HUES48 (cell line): ENCODE measurements around the gene ACOXL.
A peak's percentile ranks its signal among the peaks of the same experiment; 100 is the strongest.

Experiments
- H3K27ac ChIP-seq: one replicate; pipeline ENCODE4 v1.7.0; 2013; ENCODE audit warnings: low read depth, low read length, inconsistent platforms
- H3K27me3 ChIP-seq: 2 replicates; pipeline ENCODE4 v1.6.1; 2013; ENCODE audit warnings: mild to moderate bottlenecking, low read length; ENCODE audit not compliant: control insufficient read depth, insufficient read depth
- H3K36me3 ChIP-seq: 2 replicates; pipeline ENCODE4 v1.6.1; 2013; ENCODE audit warnings: low read length; ENCODE audit not compliant: control insufficient read depth, insufficient read depth
- H3K4me1 ChIP-seq: 2 replicates; pipeline ENCODE4 v1.6.1; 2013; ENCODE audit warnings: mild to moderate bottlenecking, low read length; ENCODE audit not compliant: control insufficient read depth, insufficient read depth
- H3K4me3 ChIP-seq: 2 replicates; pipeline ENCODE4 v1.5.1; 2013; ENCODE audit warnings: mild to moderate bottlenecking, low read depth, low read length
- H3K9ac ChIP-seq: 2 replicates; pipeline ENCODE4 v1.6.1; 2013; ENCODE audit warnings: mild to moderate bottlenecking, low read depth, low read length, moderate library complexity
- H3K9me3 ChIP-seq: 2 replicates; pipeline ENCODE4 v1.6.1; 2013; ENCODE audit warnings: low read length; ENCODE audit not compliant: control insufficient read depth, insufficient read depth

Gene ACOXL

GRCh38 chr2:110829413-110830146 lies 97.2 kb downstream of the ACOXL start:
- Histone ChIP-seq H3K4me1 (peaks cover 19% of the 10 kb centered on the region), H3K9me3 (no peaks in the 10 kb centered on the region), H3K4me3 (no peak overlapping the region), H3K9ac (no peak overlapping the region), H3K36me3 (peaks cover 9% of the 10 kb centered on the region), H3K27ac (no peak overlapping the region), H3K27me3 (no peaks in the 10 kb centered on the region)

GRCh38 chr2:110832740-110833139 lies 100.4 kb downstream of the ACOXL start:
- no peak overlapping the region for H3K27ac ChIP-seq
- H3K9me3 ChIP-seq = no peaks in the 10 kb centered on the region
- H3K4me1 ChIP-seq = peaks cover 51% of the 10 kb centered on the region
- peaks cover 9% of the 10 kb centered on the region for H3K36me3 ChIP-seq
- no peak overlapping the region for H3K4me3 ChIP-seq
- no peak overlapping the region for H3K9ac ChIP-seq
- no peaks in the 10 kb centered on the region for H3K27me3 ChIP-seq

- H3K9ac ChIP-seq = no peak overlapping the region
- H3K4me3 ChIP-seq = peak overlapping the region; percentile 16; the same call in 1 of the 2 replicates
- peaks cover 6% of the 10 kb centered on the region for H3K36me3 ChIP-seq
Measured at GRCh38 chr2:110834134-110834827, 101.9 kb downstream of the ACOXL start.

GRCh38 chr2:110836671-110837070 lies 104.3 kb downstream of the ACOXL start:
- no peak overlapping the region for H3K9ac ChIP-seq

More at GRCh38 chr2:110834134-110834827, 101.9 kb downstream of the ACOXL start:
- H3K27me3 ChIP-seq = no peaks in the 10 kb centered on the region
- H3K9me3 ChIP-seq = no peaks in the 10 kb centered on the region
- H3K4me1 ChIP-seq = peaks cover 66% of the 10 kb centered on the region
- peak overlapping the region; percentile 71 for H3K27ac ChIP-seq

GRCh38 chr2:110837446-110838409 lies 105.4 kb downstream of the ACOXL start:
- Histone ChIP-seq H3K4me1 (peaks cover 65% of the 10 kb centered on the region), H3K9me3 (no peaks in the 10 kb centered on the region), H3K4me3 (no peak overlapping the region), H3K36me3 (peaks cover 7% of the 10 kb centered on the region; the same call in 1 of the 2 replicates), H3K27ac (peak overlapping the region; percentile 48), H3K9ac (no peak overlapping the region; the same call in 1 of the 2 replicates), H3K27me3 (no peaks in the 10 kb centered on the region)

More at GRCh38 chr2:110836671-110837070, 104.3 kb downstream of the ACOXL start:
- Histone ChIP-seq H3K4me1 (peaks cover 66% of the 10 kb centered on the region), H3K36me3 (peaks cover 6% of the 10 kb centered on the region; the same call in 1 of the 2 replicates), H3K27ac (peak overlapping the region; percentile 8), H3K9me3 (no peaks in the 10 kb centered on the region), H3K4me3 (no peak overlapping the region), H3K27me3 (no peaks in the 10 kb centered on the region)

- H3K4me3 ChIP-seq = no peak overlapping the region
- H3K36me3 ChIP-seq = peaks cover 7% of the 10 kb centered on the region
- H3K9ac ChIP-seq = no peak overlapping the region
- H3K4me1 ChIP-seq = peaks cover 60% of the 10 kb centered on the region
- H3K27me3 ChIP-seq = no peaks in the 10 kb centered on the region
- no peaks in the 10 kb centered on the region for H3K9me3 ChIP-seq
- no peak overlapping the region for H3K27ac ChIP-seq
Measured at GRCh38 chr2:110838657-110839384, 106.4 kb downstream of the ACOXL start.

GRCh38 chr2:110840508-110840907 lies 108.1 kb downstream of the ACOXL start:
- Histone ChIP-seq H3K27me3 (no peaks in the 10 kb centered on the region), H3K36me3 (peaks cover 7% of the 10 kb centered on the region), H3K9me3 (no peaks in the 10 kb centered on the region), H3K27ac (no peak overlapping the region), H3K4me1 (peaks cover 43% of the 10 kb centered on the region), H3K9ac (no peak overlapping the region), H3K4me3 (no peak overlapping the region)

GRCh38 chr2:110842048-110842447 lies 109.7 kb downstream of the ACOXL start:
- Histone ChIP-seq H3K4me3 (no peak overlapping the region), H3K27ac (no peak overlapping the region), H3K9me3 (no peaks in the 10 kb centered on the region), H3K9ac (no peak overlapping the region), H3K36me3 (peaks cover 7% of the 10 kb centered on the region), H3K4me1 (peaks cover 28% of the 10 kb centered on the region), H3K27me3 (no peaks in the 10 kb centered on the region)

GRCh38 chr2:110843496-110843895 lies 111.1 kb downstream of the ACOXL start:
- Histone ChIP-seq H3K9ac (no peak overlapping the region), H3K4me1 (peaks cover 13% of the 10 kb centered on the region), H3K9me3 (no peaks in the 10 kb centered on the region), H3K27me3 (no peaks in the 10 kb centered on the region), H3K4me3 (no peak overlapping the region), H3K36me3 (peaks cover 8% of the 10 kb centered on the region), H3K27ac (no peak overlapping the region)

- Histone ChIP-seq H3K27ac (no peak overlapping the region), H3K9ac (no peak overlapping the region), H3K4me3 (no peak overlapping the region), H3K27me3 (no peaks in the 10 kb centered on the region), H3K36me3 (peaks cover 10% of the 10 kb centered on the region), H3K9me3 (no peaks in the 10 kb centered on the region), H3K4me1 (peaks cover 8% of the 10 kb centered on the region; the same call in 1 of the 2 replicates)
Measured at GRCh38 chr2:110843959-110844510, 111.7 kb downstream of the ACOXL start.
